DND-41 (cell line): ENCODE results near the gene PEX14.

Experiments
- ATAC-seq: fragments of 200-7000 bp; cut with Tn5 transposase; 3 replicates; pipeline ENCODE4 v1.9.1; 2021; ENCODE audit warnings: low read depth; ENCODE audit not compliant: insufficient read depth
- DNase-seq: peaks from one replicate; pipeline ENCODE4 v3.0.0-alpha.2; 2020
- H2AFZ ChIP-seq: 2 replicates; pipeline ENCODE4 v1.6.0; 2012; ENCODE audit warnings: low read depth, low read length
- H3K27ac ChIP-seq: 2 replicates; pipeline ENCODE4 v1.5.1; 2012; ENCODE audit warnings: low read length, inconsistent platforms
- H3K27me3 ChIP-seq: fragments of 200-600 bp; sonication (generic); 2 replicates; pipeline ENCODE4 v1.6.0; 2012; ENCODE audit warnings: low read length, mild to moderate bottlenecking, inconsistent platforms; ENCODE audit not compliant: insufficient read depth, poor library complexity
- H3K36me3 ChIP-seq: 2 replicates; pipeline ENCODE4 v1.5.1; 2012; ENCODE audit warnings: low read length, inconsistent platforms; ENCODE audit not compliant: insufficient read depth
- H3K4me1 ChIP-seq: 2 replicates; pipeline ENCODE4 v1.5.1; 2012; ENCODE audit warnings: mild to moderate bottlenecking, low read length; ENCODE audit not compliant: insufficient read depth
- H3K4me2 ChIP-seq: 2 replicates; pipeline ENCODE4 v1.6.0; 2012; ENCODE audit warnings: mild to moderate bottlenecking, moderate library complexity, low read length, inconsistent platforms; ENCODE audit not compliant: insufficient read depth
- H3K4me3 ChIP-seq, 2 experiments: fragments of 200-600 bp in 1 of 2; shearing (Covaris generic) in 1 of 2; 2 replicates each; pipeline ENCODE4 v1.5.1; 2012 to 2016; ENCODE audit warnings: inconsistent platforms in 2 of 2, low read length in 2 of 2, mild to moderate bottlenecking in 2 of 2, low read depth in 1 of 2, moderate library complexity in 1 of 2
- H3K79me2 ChIP-seq: 2 replicates; pipeline ENCODE4 v1.6.0; 2012; ENCODE audit warnings: low read length, inconsistent platforms; ENCODE audit not compliant: insufficient read depth
- H3K9ac ChIP-seq: 2 replicates; pipeline ENCODE4 v1.6.0; 2012; ENCODE audit warnings: low read depth, mild to moderate bottlenecking, inconsistent platforms, low read length, moderate library complexity
- H3K9me3 ChIP-seq: 2 replicates; pipeline ENCODE4 v1.5.1; 2012; ENCODE audit warnings: low read length, moderate library complexity, mild to moderate bottlenecking, inconsistent platforms; ENCODE audit not compliant: insufficient read depth, severe bottlenecking
- H4K20me1 ChIP-seq: 2 replicates; pipeline ENCODE4 v1.6.0; 2012; ENCODE audit warnings: low read length; ENCODE audit not compliant: insufficient read depth
- EZH2 ChIP-seq: IDR thresholded peaks from 3 replicates; pipeline ENCODE4 v1.6.1; 2012; ENCODE audit warnings: borderline replicate concordance, low read depth, mild to moderate bottlenecking, moderate library complexity, low read length, inconsistent platforms; ENCODE audit not compliant: severe bottlenecking
- TF ChIP-seq, protein P1 (sequence below): IDR thresholded peaks from 2 replicates; pipeline ENCODE4 v1.5.1; 2012; ENCODE audit warnings: borderline replicate concordance, low read length, moderate library complexity, mild to moderate bottlenecking; ENCODE audit not compliant: poor library complexity, severe bottlenecking; ENCODE audit errors: extremely low read depth

The PEX14 gene

DNA sequence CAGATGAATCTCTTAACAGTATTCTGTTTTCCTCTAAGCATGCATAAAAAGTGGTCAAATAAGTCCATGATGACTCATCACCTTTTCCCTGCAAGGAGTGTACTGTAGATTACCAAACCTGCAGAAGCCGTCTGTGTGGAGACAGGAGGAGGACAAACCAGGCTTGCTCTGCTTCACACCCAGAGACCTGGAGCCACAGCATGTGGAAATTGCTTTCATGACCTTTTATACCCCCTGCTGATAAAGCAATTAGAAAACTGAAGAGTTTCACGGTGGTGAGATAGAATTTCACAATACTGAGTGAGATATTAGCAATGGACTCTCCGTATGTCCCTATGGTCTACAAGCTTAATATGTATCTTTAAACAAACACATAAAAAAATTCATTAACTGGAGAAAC is 15.6 kb upstream of the PEX14 start:
- Histone ChIP-seq H3K36me3 (peaks cover 36% of the 10 kb centered on the region), H3K79me2 (no peaks in the 10 kb centered on the region), H4K20me1 (no peaks in the 10 kb centered on the region), H3K9me3 (no peaks in the 10 kb centered on the region), H3K4me1 (no peaks in the 10 kb centered on the region), H3K9ac (no peak overlapping the region), H3K4me3 (no peak overlapping the region), H3K4me2 (no peak overlapping the region), H2AFZ (no peak overlapping the region), H3K27me3 (no peaks in the 10 kb centered on the region), H3K27ac (no peak overlapping the region)
- no peak for DNase-seq
- TF ChIP-seq, protein P1, sequence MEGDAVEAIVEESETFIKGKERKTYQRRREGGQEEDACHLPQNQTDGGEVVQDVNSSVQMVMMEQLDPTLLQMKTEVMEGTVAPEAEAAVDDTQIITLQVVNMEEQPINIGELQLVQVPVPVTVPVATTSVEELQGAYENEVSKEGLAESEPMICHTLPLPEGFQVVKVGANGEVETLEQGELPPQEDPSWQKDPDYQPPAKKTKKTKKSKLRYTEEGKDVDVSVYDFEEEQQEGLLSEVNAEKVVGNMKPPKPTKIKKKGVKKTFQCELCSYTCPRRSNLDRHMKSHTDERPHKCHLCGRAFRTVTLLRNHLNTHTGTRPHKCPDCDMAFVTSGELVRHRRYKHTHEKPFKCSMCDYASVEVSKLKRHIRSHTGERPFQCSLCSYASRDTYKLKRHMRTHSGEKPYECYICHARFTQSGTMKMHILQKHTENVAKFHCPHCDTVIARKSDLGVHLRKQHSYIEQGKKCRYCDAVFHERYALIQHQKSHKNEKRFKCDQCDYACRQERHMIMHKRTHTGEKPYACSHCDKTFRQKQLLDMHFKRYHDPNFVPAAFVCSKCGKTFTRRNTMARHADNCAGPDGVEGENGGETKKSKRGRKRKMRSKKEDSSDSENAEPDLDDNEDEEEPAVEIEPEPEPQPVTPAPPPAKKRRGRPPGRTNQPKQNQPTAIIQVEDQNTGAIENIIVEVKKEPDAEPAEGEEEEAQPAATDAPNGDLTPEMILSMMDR: no peak
- TF ChIP-seq EZH2: no peak
- ATAC-seq: no peak

DNA sequence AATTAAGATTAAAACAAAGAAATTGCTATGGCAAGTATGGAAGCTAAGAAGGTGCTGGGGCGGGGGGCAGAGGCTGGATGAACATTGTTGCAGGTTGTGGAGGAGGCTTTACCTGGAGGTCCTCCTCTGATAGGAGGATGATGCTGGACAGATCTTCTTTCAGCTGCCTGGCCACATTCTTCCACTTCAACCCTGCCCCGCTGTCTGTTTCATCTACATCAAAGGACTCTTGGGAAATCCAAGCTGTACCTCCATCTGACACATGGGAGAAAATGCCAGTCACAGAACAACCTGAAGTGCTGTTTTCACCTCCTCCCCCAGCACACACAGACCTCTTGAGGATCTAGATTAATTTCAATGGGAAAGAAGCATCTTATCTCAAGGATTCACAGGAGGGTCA is 7.7 kb upstream of the PEX14 start:
- no peak overlapping the region for H3K9ac ChIP-seq
- no peaks in the 10 kb centered on the region for H3K9me3 ChIP-seq
- DNase-seq (no peak), ATAC-seq (no peak)
- H3K36me3 ChIP-seq: peaks cover 64% of the 10 kb centered on the region
- TF ChIP-seq, protein P1: no peak
- TF ChIP-seq EZH2: no peak
- H3K4me1 ChIP-seq: peaks cover 12% of the 10 kb centered on the region
- H3K27me3 ChIP-seq: no peaks in the 10 kb centered on the region
- peaks cover 17% of the 10 kb centered on the region for H3K79me2 ChIP-seq
- H3K27ac ChIP-seq: no peak overlapping the region
- no peak overlapping the region for H2AFZ ChIP-seq
- no peaks in the 10 kb centered on the region for H4K20me1 ChIP-seq
- H3K4me2 ChIP-seq: no peak overlapping the region
- H3K4me3 ChIP-seq: no peak overlapping the region

DNA sequence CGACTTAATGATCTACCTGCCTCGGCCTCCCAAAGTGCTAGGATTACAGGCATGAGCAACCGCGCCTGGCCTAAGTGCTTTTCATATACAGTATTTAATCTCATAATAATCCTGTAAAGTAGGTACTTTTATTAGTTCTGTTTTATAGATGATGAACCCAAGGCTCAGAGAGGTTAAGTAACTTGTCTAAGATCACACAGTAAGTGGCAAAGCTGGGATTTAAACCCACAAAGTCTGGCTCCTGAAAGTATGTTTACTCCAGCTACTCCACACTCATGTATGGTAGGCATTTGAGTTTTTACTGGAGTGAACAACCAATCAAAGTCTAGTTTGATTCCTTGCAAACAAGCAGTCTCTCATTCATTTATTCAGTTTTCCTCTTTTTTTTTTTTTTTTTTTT is 4.7 kb upstream of the PEX14 start:
- TF ChIP-seq EZH2: no peak
- TF ChIP-seq, protein P1: no peak
- no peak for ATAC-seq
- DNase-seq: no peak

More for the DNA sequence above, 4.7 kb upstream of the PEX14 start:
- Histone ChIP-seq H3K27me3 (no peaks in the 10 kb centered on the region), H3K9me3 (no peaks in the 10 kb centered on the region), H4K20me1 (no peaks in the 10 kb centered on the region), H3K9ac (no peak overlapping the region), H2AFZ (no peak overlapping the region), H3K4me1 (peaks cover 33% of the 10 kb centered on the region), H3K79me2 (peaks cover 22% of the 10 kb centered on the region), H3K4me3 (no peak overlapping the region), H3K4me2 (no peak overlapping the region), H3K27ac (no peak overlapping the region), H3K36me3 (peaks cover 41% of the 10 kb centered on the region)
